Measurements from ENCODE around the gene NRDE2. TPM values are rescaled to one million over a fixed set of nuclear protein-coding genes. Genes with fewer than 3 reads are reported as not detected.

Gene NRDE2
- total and polyA plus RNA-seq, 4 donors: 5.6 to 20.0 (median 13.7) TPM

- no peak for DNase-seq (ENCODE audit: low spot score)
- WGBS: 61% methylated on average over 8 of the region's 8 CpGs
- H3K36me3 ChIP-seq (ENCODE audit: control insufficient read depth in 4 of 4, insufficient read depth in 3 of 4, low read depth in 1 of 4, low read length in 3 of 4): no peaks in the 10 kb centered on the region
- H3K9ac ChIP-seq (ENCODE audit: low read depth in 1 of 2, low read length in 2 of 2): peak overlapping the region in 1 of 2 donors; percentile 18
- TF ChIP-seq TAF1 (conservative IDR thresholded peaks at IDR 0.05): peak; percentile 5
- TF ChIP-seq REST (IDR thresholded peaks at IDR 0.05): no peak
- peak overlapping the region; percentile 94 to 100 for H3K27ac ChIP-seq (ENCODE audit: low read depth in 1 of 2, low read length in 2 of 2)
- H3K4me1 ChIP-seq (ENCODE audit: control insufficient read depth in 4 of 4, insufficient read depth in 4 of 4, low read length in 3 of 4): peaks cover 3 to 22% (median 19%) of the 10 kb centered on the region in 4 donors
- H3K27me3 ChIP-seq (ENCODE audit: control insufficient read depth in 4 of 4, insufficient read depth in 4 of 4, low read length in 3 of 4): no peaks in the 10 kb centered on the region
- no peaks in the 10 kb centered on the region for H3K9me3 ChIP-seq (ENCODE audit: control insufficient read depth in 4 of 4, low read length in 3 of 4)
- peak overlapping the region in 1 of 3 donors; percentile 57 for H3K4me3 ChIP-seq (ENCODE audit: low read depth in 1 of 3, low read length in 3 of 3)
Measured at GRCh38 chr14:90381011-90381786, 49.5 kb upstream of the NRDE2 start.

- no peaks in the 10 kb centered on the region for H3K27me3 ChIP-seq (ENCODE audit: control insufficient read depth in 4 of 4, insufficient read depth in 4 of 4, low read length in 3 of 4)
- no peaks in the 10 kb centered on the region for H3K9me3 ChIP-seq (ENCODE audit: control insufficient read depth in 4 of 4, low read length in 3 of 4)
- no peak for TF ChIP-seq RAD21 (IDR thresholded peaks at IDR 0.05)
- no peak for TF ChIP-seq NR2F2 (IDR thresholded peaks at IDR 0.05)
- TF ChIP-seq MAX (IDR thresholded peaks at IDR 0.05): no peak
- no peak for TF ChIP-seq JUND (IDR thresholded peaks at IDR 0.05)
- TF ChIP-seq REST (IDR thresholded peaks at IDR 0.05): no peak
- no peak for TF ChIP-seq FOXA2 (IDR thresholded peaks at IDR 0.05)
- TF ChIP-seq EGR1 (IDR thresholded peaks at IDR 0.05; ENCODE audit: low read depth in 2 of 2): no peak
- no peak for TF ChIP-seq FOXA1 (IDR thresholded peaks at IDR 0.05)
- no peak for TF ChIP-seq TAF1 (conservative IDR thresholded peaks at IDR 0.05)
- TF ChIP-seq RXRA (IDR thresholded peaks at IDR 0.05): no peak
- H3K4me1 ChIP-seq (ENCODE audit: control insufficient read depth in 4 of 4, insufficient read depth in 4 of 4, low read length in 3 of 4): peaks cover 3 to 18% (median 13%) of the 10 kb centered on the region in 4 donors
- no peaks in the 10 kb centered on the region for H3K36me3 ChIP-seq (ENCODE audit: control insufficient read depth in 4 of 4, insufficient read depth in 3 of 4, low read depth in 1 of 4, low read length in 3 of 4)
- no peak for DNase-seq (ENCODE audit: low spot score)
- H3K4me3 ChIP-seq (ENCODE audit: low read depth in 1 of 3, low read length in 3 of 3): no peak overlapping the region
- WGBS: 76% methylated on average over 2 of the region's 2 CpGs
- H3K27ac ChIP-seq (ENCODE audit: low read depth in 1 of 2, low read length in 2 of 2): no peak overlapping the region
- no peak overlapping the region for H3K9ac ChIP-seq (ENCODE audit: low read depth in 1 of 2, low read length in 2 of 2)
Measured at GRCh38 chr14:90379106-90379505, 47.4 kb upstream of the NRDE2 start.
